Right atrium auricular region (tissue), 2 donors: ENCODE results near the gene FNDC10. TPM values are rescaled to one million over a fixed set of nuclear protein-coding genes. Genes with fewer than 3 reads are reported as not detected.
"Not testable (repeated sequence)": the region's sequence is repeated elsewhere in the genome, so short reads cannot be mapped to it uniquely, and the experiment has no call there.

Experiments
- DNase-seq: peaks from one replicate; pipeline ENCODE4 v3.0.0-alpha.2; 2019; ENCODE audit warnings: low spot score
- H3K27ac ChIP-seq, 2 donors: fragments of 200-600 bp; sonication (generic); 1 replicate in 1 of 2; 2 replicates in 1 of 2; pipeline ENCODE4 v1.5.1; 2016 to 2019
- H3K27me3 ChIP-seq, 2 donors: fragments of 200-600 bp; sonication (generic); one replicate each; pipeline versions ENCODE4 v1.5.1 to v1.6.0; 2017 to 2019
- H3K36me3 ChIP-seq: fragments of 200-600 bp; sonication (generic); one replicate; pipeline ENCODE4 v1.5.1; 2016
- H3K4me1 ChIP-seq, 2 donors: fragments of 200-600 bp; sonication (generic); one replicate each; pipeline versions ENCODE4 v1.5.1 to v1.6.0; 2017 to 2019
- H3K4me3 ChIP-seq, 2 donors: fragments of 200-600 bp; sonication (generic); 1 replicate in 1 of 2; 2 replicates in 1 of 2; pipeline ENCODE4 v1.5.1; 2017 to 2019; ENCODE audit warnings: mild to moderate bottlenecking in 1 of 2, moderate library complexity in 1 of 2
- H3K9me3 ChIP-seq, 2 donors: fragments of 200-600 bp; sonication (generic); one replicate each; pipeline ENCODE4 v1.5.1; 2019
- total RNA-seq, 2 donors: library from RNA; depleted of rRNA; stranded (reverse); fragments of >200 nt; gene quantifications; one replicate each; pipeline ENCODE4 v1.1.0, GENCODE V29; 2016
- TF ChIP-seq, protein P1 (sequence below), 2 donors: fragments of 200-600 bp; sonication (generic); IDR thresholded peaks; one replicate each; pipeline ENCODE4 v1.5.1; 2019; ENCODE audit warnings: antibody characterized with exemption in 2 of 2

FNDC10 gene
- total RNA-seq, 2 donors from 2014 or later, result 2.5 to 2.7 TPM

GRCh38 chr1:1599030-1599934, 653 bp downstream of the FNDC10 start:
- H3K27me3 ChIP-seq, result no peaks in the 10 kb centered on the region
- TF ChIP-seq, protein P1, sequence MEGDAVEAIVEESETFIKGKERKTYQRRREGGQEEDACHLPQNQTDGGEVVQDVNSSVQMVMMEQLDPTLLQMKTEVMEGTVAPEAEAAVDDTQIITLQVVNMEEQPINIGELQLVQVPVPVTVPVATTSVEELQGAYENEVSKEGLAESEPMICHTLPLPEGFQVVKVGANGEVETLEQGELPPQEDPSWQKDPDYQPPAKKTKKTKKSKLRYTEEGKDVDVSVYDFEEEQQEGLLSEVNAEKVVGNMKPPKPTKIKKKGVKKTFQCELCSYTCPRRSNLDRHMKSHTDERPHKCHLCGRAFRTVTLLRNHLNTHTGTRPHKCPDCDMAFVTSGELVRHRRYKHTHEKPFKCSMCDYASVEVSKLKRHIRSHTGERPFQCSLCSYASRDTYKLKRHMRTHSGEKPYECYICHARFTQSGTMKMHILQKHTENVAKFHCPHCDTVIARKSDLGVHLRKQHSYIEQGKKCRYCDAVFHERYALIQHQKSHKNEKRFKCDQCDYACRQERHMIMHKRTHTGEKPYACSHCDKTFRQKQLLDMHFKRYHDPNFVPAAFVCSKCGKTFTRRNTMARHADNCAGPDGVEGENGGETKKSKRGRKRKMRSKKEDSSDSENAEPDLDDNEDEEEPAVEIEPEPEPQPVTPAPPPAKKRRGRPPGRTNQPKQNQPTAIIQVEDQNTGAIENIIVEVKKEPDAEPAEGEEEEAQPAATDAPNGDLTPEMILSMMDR (IDR thresholded peaks at IDR 0.05), result no peak
- no peak overlapping the region for H3K27ac ChIP-seq
- H3K9me3 ChIP-seq, result no peaks in the 10 kb centered on the region
- no peak for DNase-seq
- H3K36me3 ChIP-seq, result no peaks in the 10 kb centered on the region
- peak overlapping the region in 1 of 2 donors; percentile 32 for H3K4me3 ChIP-seq
- peaks cover 0 to 22% of the 10 kb centered on the region in 2 donors for H3K4me1 ChIP-seq

DNA sequence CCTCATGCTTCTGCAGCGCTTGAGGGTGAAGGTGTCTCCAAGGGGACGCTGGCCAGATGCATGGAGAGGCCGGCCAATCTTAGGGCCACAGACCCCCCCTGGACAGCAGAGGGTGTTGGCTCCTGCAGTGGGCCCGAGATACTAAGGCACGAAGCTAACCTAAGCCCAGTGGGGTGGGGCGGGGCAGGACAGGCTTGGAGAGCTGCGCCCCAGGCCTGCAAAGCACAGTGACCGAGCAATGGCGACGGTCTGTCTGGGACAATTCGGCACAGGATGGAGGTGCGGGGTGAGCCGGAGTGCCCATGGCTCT, 1.3 kb downstream of the FNDC10 start:
- no peak overlapping the region for H3K27ac ChIP-seq
- no peaks in the 10 kb centered on the region for H3K36me3 ChIP-seq
- H3K27me3 ChIP-seq, result no peaks in the 10 kb centered on the region
- peaks cover 0 to 22% of the 10 kb centered on the region in 2 donors for H3K4me1 ChIP-seq
- no peak for DNase-seq
- H3K9me3 ChIP-seq, result no peaks in the 10 kb centered on the region
- TF ChIP-seq, protein P1 (IDR thresholded peaks at IDR 0.05), result no peak
- H3K4me3 ChIP-seq, result no peak overlapping the region

DNA sequence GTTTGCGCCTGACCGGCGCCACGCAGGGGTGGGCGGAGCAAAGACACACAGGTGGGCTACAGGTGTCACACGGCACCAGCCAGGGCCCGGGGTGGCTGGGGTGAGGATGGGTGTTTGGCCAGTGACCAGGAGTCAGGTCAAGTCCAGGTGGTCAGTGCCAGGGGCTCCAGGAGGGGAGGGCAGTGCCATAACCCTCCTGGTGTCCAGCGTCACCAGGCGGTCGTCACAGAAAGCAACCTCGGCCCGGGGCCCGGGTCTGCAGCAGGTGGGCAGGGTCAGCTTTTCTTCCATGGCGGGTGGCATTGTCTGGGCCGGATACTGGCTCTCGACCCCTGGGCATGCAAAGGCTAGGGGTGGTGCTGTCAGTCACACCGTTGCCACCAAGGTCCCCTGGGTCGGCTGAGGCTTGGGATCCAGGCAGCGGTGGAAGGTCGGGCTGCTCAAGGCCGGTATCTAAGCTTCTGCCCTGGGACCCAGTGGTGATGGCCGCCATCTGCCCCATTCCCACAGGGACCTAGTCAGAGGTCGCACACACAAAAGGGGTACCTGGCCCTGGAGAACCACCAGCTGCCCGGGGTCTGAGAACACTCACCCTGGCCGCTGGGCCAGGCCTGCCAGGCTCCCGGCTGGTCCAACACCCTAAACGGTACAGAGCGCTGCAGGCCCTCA, 1.8 kb downstream of the FNDC10 start:
- Histone ChIP-seq H3K4me3 (no peak overlapping the region), H3K9me3 (no peaks in the 10 kb centered on the region), H3K27me3 (no peaks in the 10 kb centered on the region), H3K27ac (no peak overlapping the region), H3K36me3 (no peaks in the 10 kb centered on the region), H3K4me1 (peaks cover 0 to 22% of the 10 kb centered on the region in 2 donors)
- no peak for DNase-seq
- TF ChIP-seq, protein P1 (IDR thresholded peaks at IDR 0.05), result peak in 1 of 2 donors; percentile 1

GRCh38 chr1:1597275-1597930, 2.5 kb downstream of the FNDC10 start:
- Histone ChIP-seq H3K9me3 (no peaks in the 10 kb centered on the region), H3K27ac (no peak overlapping the region), H3K27me3 (no peaks in the 10 kb centered on the region), H3K4me1 (peaks cover 0 to 22% of the 10 kb centered on the region in 2 donors), H3K4me3 (no peak overlapping the region), H3K36me3 (no peaks in the 10 kb centered on the region)
- TF ChIP-seq, protein P1 (IDR thresholded peaks at IDR 0.05), result peak; percentile 12 to 39
- no peak for DNase-seq

DNA sequence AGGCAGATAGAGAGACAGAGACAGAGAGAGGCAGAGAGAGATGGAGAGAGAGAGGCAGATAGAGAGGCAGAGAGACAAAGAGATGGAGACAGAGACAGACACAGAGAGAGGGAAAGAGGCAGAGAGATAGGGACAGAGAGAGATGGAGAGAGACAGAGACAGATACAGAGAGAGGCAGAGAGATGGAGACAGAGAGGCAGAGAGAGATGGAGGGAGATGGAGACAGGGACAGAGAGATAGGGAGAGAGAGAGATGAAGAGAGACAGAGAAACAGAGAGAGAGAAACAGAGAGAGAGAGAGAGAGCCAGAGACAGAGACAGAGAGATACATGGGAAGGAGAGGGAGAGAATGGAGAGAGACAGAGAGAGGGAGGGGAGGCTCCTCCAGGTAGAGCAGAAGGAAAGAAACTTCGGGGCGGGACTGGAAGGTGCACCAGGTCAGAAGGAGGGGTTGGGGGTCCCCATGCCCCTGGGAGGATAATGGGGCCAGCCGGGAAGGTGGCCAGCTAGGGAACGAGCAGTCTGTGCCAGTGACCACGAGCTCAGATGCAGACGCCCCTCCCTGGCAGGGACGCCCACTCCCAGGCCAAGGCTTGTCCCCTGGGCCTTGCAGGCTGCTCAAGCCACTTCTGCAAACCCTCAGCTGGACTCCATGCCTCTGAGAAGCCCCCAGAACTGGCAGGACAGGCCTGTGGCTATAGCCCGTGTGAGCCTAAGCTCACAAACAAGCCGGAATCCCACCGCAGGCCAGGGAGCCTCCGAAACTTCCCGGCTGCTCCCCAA, 3.3 kb downstream of the FNDC10 start:
- H3K4me3 ChIP-seq, result no peak overlapping the region
- TF ChIP-seq, protein P1 (IDR thresholded peaks at IDR 0.05), result no peak
- H3K27me3 ChIP-seq, result no peaks in the 10 kb centered on the region
- no peak overlapping the region for H3K27ac ChIP-seq
- H3K36me3 ChIP-seq, result no peaks in the 10 kb centered on the region
- DNase-seq, result no peak
- H3K9me3 ChIP-seq, result no peaks in the 10 kb centered on the region
- H3K4me1 ChIP-seq, result peaks cover 0 to 22% of the 10 kb centered on the region in 2 donors

GRCh38 chr1:1595341-1595740, 4.6 kb downstream of the FNDC10 start:
- not testable (repeated sequence) for H3K36me3 ChIP-seq, H3K4me3 ChIP-seq, H3K27me3 ChIP-seq, DNase-seq, H3K9me3 ChIP-seq, H3K27ac ChIP-seq
- peaks cover 0 to 18% of the 10 kb centered on the region in 2 donors for H3K4me1 ChIP-seq
